Activated CD8-positive, alpha-beta memory T cell treated with anti-CD3 and anti-CD28 coated beads, Interleukin-2, amount 50 U/mL, for 24 hours (primary cell): ENCODE results near the gene GLB1L.

ENCODE experiments used
- DNase-seq: peaks from one replicate; pipeline ENCODE4 v3.0.0-alpha.2; 2020; ENCODE audit errors: extremely low read depth

GLB1L gene

DNA sequence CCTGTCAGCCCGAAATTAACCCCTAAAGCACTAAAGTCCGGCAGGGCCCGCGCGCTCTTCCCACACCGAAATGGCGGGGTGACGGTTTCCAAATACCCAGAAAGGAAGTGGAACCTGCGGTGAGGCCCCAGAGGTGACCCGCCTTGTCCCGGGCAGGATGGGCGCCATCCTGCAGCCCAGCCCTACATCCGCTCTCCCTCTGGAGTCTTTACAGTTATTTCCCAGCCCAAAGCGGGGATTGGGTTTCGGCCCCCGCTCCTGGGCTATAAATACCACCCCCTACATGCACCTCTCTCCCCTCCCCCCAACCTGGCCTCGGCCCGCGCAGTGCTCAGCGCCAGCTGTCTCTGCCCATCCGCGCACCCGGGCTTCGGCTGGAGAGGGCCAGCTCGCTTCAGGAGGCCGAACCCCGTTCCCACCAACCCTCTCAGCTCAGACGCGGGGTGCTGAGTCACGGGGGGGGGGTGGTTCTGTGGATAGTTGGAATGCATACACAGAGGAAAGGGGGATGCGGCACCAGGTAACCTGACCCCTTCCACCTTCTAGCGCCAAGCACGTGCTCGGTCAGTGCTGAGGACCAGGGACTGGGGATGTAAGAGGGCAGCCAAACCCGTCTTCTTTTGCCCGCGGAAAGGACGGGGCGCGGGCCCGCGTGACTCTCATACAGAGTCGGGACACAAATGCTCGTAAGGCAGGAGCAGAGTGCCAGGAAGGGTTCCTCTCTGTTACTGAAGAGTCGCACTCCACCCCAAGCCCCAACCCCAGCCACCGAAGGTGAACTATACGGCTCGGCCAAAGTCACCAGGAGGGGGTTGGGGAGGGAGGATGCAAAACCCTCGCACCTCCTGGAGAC lies 7.9 kb upstream of the GLB1L start, which contains the start of gene TUBA4B:
Gene TUBA4B (plus strand): TSS at position 344 of the 853 bp plus-strand sequence. CDS start 165 bp downstream, at position 509.
- DNase-seq, result no peak

DNA sequence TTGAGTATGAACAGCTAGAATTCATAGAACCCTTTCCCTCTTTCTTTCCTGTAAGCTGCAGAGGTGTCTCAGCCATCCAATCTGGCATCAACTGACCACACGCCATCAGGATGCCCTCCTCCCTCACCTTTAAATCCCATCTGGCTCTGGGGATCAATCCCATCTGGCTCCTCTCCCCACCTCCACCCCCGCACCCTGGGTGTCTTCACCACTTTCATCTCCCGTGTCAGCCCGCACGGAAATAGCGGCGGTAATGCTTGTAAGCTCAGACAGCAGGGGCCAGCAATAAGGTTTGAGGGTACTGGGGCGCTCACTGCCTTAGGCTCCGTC lies 7.3 kb upstream of the GLB1L start:
- DNase-seq, result no peak

DNA sequence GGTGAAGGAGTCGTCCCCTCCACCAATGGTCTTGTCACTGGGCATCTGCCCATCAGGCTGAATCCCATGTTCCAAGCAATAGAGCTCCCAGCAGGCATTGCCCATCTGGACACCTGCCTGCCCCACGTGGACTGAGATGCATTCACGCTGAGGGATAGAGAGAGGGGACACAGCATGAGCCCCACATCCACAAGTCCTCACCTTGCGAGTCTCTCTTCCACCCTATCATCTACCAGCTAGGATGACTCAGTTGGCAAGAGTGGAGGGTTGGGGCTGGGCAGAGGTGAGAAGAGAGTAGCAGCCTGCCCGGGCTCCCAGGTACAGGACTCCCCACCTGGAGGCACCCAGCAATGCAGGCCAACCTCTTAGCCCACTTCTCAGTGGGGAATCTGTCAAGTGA lies 6.8 kb upstream of the GLB1L start:
- DNase-seq, result no peak

DNA sequence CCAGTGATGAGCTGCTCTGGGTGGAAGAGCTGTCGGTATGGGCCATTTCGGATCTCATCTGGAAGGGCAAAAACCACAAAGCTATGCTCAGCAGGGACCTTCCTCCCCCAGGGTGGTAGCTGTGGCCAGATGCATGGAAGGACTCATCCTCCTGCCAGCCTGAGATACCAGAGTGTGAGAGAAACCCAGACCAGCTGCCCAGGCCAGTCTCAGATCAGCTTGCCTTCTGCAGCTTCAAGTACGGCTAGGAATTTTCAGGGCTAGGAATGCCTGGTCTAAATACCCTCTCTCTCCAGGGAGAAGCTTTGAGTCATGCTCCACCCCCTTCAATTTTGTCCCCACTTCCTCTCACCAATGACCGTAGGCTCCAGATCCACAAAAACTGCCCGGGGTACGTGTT lies 6.4 kb upstream of the GLB1L start:
- DNase-seq, result no peak

DNA sequence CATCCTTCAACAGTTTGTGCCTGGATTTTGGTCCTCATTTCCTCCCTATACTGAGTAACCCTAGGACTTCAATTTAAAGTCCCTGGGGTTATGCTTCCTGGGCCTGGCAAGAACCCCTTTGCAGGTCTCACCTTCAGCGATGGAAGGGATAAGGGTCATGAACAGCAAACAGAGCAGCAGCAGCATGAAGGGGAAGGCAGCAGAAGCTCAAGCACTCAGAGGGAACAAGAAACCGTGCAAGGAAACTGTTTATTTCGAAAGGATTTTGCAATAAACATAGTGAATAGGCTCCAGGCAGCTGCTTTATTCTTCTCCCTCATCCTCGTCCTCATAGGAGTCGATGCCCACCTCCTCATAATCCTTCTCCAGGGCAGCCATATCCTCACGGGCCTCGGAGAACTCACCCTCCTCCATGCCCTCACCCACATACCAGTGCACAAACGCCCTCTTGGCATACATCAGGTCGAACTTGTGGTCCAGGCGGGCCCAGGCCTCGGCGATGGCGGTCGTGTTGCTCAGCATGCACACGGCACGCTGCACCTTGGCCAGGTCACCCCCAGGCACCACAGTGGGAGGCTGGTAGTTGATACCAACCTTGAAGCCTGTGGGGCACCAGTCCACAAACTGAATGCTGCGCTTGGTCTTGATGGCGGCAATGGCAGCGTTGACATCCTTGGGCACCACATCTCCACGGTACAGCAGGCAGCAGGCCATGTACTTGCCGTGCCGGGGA lies 5.0 kb upstream of the GLB1L start:
- no peak for DNase-seq

DNA sequence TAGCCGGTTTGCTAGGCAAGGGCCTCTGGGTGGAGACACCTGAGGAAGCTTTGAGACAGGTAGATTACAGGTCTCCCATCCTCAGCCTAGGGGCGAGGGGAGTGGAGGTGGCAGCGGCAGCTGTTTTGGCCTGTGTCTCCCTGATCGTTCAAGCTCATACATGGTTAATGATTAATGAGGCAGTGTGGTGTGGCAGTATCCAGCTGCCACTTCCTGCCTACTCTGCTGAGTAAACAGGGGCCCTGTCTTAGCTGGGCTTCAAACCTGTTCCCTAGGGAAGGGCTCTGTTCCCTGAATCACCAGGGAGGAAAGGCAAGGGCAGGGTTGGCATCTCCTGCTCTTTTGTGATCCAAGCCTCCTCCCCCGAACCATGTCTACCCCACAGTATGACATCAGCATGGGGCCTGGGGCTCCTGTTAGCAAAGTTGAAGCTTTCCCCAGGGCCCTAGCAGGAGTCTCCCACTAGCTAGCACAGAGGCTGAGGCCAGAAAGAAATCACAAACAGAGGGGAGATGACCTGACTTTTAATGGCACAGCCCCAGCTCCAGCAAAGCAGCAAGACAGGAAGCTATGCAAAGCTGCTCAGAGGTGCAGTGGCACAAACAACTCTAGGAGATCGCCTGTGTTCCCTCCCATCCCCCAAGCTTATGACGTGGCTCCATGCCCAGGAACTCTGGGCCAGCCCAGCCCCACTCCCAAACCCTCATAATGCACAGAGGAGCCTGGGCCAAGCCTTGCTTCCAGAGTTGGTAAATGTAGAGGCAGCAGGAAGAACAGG lies 4.1 kb upstream of the GLB1L start:
- no peak for DNase-seq

DNA sequence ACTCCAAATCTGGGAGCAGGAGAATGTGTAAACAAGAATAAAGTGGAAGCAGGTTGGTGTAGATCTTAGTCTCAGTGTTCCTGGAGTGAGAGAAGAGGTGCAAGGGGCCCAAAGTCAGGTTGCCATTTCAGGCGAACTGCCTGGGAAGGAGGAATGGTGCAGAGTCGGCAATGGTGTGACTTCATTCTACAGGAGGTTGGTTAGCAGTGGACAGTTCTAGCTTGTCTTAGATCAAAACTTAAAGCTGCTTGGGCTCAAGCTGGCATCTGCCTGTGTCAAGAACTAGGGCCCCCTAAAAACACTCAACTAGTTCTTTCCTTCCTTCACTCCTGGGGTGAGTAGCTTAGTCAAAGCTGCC lies 3.6 kb upstream of the GLB1L start:
- DNase-seq, result no peak

DNA sequence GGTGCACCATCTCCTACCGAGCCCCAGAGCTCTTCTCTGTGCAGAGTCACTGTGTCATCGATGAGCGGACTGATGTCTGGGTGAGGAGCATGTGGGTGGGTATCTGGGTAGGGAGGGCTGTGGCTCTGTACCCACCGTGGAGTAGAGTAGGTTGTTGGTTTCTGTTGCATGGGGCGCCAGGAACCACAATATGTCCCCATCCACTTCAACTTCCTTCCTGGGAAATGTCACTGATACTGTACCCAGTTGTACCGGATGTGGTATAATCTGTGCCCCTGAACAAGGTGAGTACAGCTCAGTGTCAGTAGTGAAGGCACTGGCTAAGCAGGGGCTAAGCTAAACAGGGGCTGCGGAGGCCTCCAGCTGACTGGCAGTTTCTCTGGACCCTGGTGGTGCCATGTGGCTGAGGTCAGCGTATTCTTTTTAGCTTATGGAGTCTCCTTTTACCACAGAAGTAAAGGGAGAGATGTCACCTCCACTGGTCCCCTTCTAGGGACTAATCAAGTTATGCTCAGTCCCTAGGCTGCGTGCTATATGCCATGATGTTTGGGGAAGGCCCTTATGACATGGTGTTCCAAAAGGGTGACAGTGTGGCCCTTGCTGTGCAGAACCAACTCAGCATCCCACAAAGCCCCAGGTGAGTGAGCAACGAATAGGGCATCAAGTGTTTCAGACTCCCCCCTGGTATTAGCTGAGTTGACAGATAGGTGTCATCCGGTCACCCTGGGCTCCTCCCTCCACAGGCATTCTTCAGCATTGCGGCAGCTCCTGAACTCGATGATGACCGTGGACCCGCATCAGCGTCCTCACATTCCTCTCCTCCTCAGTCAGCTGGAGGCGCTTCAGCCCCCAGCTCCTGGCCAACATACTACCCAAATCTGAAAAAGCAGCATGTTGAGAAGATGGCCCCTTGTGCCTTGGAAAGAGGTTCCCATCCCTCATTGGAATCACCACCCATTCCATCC lies 2.7 kb upstream of the GLB1L start:
- no peak for DNase-seq

DNA sequence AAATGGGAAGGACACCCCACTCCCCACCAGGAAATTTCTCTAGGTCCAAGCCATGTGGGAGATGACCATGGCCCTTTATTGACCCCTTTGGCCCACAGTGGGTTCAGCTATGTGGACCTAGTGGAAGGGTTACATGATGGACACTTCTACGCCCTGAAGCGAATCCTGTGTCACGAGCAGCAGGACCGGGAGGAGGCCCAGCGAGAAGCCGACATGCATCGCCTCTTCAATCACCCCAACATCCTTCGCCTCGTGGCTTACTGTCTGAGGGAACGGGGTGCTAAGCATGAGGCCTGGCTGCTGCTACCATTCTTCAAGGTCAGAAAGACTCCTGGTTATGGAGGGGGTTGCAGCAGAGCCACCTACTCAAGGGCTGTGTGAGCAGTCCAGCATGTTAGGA lies 1.3 kb upstream of the GLB1L start:
- no peak for DNase-seq

DNA sequence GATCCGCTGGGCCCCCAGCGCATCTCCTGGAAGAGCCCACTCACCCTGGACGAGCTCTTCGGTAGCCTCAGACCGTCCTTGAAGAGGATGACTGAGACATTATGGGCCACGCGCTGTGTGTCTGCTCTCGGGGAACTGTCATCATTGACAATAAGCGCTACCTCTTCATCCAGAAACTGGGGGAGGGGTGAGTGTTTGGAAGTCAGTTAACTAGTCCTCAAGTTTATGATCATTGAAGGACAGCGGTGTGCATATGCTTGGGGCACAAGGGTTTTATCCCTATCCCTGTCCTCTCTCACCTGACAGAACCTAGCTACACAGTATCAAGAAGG lies 621 bp upstream of the GLB1L start:
- DNase-seq, result no peak

DNA sequence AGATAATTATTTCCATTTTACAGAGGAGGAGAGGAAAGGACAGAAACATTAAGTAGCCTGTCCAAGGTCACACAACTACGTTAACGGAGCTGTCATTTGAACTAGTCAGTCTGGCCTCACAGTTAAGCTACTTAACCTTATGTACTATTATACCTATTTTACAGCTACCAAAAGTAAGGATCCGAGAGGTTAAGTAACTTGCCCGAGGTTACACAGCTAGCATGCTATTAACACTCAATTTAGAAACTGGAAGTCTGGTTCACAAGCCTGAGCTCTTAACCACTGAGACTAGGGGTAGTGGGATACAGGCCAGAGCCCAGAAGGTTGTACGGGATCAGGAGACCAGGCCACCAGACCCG lies 476 bp downstream of the GLB1L start:
- no peak for DNase-seq

DNA sequence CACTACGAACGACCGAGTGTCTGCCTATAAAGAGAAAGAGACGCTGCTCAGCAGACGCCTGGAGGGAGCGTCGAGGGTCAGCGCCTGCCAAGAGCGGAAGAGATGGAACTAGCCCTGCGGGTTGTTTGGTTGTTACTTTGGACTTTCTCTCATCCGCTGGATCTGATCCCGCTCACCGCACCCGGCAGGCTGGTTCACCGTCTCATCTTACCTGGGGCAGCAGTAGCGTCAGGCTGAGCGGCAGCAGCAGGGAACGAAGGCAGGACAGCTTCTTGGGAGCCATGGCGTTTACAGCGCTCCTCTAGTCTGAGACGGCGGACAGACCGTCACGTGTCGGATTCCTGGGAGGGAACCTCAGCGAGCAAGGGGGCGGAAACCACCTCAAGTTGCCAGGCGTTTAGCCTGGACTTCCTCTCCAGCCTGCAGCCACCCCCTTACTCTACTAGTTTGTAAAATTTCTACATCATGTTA lies 1.9 kb downstream of the GLB1L start:
- no peak for DNase-seq

DNA sequence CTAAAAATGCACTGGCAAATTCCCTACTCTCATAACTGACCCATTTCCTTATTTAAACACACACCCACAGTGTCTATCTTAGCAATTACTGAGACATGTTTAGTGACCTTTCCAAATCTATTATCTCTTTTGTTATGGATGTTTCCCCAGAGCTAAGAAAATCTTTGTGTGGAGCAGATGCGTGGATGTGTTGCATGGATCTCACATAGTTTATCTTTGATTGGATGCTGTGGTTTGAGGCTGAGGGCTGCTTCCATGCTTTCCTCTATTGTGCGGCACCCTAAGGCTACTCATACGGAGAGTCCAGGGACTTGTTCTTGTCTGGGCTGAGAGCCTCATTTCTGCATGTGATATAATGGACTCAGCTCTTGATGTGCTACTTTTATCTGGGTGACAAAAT lies 10.9 kb downstream of the GLB1L start:
- DNase-seq, result no peak

DNA sequence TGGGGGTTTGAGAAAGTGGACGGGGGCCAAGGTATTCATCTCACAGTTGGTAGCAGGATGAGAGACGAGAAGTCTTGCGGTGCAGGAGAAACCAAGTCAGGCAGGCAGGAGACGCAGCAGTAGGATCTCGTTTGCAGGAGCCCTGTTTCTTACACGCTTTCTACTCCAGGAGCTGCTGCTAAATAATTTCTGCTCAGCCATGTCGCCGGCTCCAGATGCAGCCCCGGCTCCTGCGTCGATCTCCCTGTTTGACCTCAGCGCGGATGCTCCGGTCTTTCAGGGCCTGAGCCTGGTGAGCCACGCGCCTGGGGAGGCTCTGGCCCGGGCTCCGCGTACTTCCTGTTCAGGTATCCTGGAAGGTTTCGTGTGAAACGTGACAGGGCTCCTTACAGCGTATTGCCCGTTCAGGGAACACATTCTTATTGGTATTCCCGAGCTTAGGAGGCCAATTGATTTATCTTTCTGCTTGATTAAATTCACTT lies 15.1 kb downstream of the GLB1L start:
- DNase-seq, result no peak

DNA sequence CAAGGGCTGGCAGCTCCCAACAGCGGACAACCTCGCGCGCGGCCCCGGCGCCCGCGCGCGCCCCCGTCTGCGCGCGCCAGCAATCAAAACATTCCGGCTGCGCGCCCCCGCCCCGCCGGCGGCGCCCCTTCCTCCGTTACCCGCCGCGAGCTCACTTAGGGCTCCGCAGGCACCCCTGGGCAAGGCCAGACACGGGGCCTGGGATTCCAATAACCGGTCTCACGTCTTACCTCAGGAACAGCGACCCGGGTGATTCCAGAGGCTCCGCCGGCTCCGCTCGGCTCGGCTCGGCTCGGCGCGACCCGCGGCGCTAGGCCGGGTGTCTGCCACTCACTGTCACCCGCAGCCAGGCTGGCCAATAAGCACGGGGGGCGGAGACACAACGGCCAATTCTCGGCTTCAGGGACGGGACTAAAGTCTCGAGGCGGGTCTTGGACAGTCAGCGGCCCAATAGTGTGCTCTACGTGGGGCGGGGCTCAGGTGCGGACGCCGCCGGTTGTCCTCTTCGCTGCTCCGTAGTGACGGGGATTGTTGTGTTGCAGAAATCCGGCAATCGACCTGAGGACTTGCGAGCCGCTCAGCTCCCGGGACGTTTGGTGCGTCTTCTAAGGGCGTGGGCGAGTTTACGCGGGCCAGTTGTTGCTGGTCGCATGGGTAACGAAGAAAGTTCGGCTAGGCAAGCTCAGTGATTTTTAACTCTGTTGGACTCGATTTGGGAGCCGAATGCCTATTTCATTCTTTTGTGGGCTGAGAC lies 15.8 kb downstream of the GLB1L start, which contains the start of the genes ANKZF1 and ATG9A:
Gene ANKZF1 (plus strand): TSS at position 502 of the 754 bp plus-strand sequence. CDS start 452 bp downstream, outside the sequence.
Gene ATG9A (minus strand): TSS at position 332 of the 754 bp plus-strand sequence. CDS start 1,612 bp downstream, outside the sequence.
- DNase-seq, result peak; percentile 96

DNA sequence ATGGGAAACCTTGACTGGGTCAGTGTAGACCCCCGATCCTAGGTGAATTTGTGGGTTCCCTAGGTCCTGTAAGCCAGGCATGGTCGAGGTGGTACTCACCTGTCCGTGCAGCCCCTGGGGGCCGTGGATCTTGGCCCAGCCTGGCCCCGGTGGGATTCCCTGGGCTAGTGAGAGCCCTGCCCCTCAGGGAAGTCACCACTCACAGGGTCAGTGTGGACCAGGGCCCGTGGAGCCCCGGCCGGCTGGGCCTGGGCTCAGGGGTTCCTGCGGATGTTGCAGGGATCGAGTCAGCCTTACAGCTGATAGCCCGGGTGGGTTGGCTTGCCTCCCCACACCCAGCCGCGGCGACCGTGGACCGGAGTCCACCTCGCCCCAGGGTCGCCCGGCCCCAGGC lies 16.3 kb downstream of the GLB1L start:
- no peak for DNase-seq

DNA sequence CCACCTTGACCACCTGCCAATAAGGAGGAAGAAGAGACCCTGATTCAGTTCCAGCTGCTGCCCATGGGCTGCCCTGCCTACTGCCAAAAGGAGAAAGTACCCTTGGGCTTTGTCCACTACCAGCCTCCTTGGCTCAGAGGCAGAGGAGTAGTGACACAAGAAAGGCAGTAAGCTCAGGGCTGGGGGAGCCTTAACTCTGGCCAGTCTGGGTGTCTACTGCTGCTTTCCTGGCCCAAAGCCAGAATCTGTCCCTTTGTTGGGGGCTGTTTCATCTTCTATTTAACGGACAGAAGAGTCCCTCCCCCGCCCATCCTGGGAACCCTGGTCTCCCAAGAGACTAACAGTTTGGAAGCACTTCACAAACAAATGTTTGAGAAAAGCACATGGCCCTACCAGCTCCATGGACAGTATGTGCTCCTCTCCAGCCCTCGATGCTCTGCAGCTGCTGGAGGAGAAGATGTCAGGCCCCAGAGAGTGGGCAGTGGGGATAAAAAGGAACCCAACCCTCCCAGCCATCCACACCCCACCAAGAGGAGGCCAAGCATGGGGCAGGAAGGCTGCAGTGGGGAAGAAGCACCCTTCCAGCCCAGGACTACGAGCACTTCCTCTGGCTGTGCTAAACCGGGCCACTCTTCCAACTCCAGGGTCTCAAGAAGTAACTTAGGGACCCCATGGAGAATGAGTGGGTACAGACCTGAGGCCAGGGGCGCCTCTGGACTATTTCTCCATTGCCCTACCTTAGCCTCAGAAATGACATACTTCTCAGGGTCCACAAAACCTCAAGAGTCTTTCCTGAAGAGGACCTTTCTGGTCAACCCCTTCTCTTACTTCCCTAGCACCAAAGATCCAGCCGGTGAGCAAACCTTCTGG lies 17.0 kb downstream of the GLB1L start:
- DNase-seq, result no peak

DNA sequence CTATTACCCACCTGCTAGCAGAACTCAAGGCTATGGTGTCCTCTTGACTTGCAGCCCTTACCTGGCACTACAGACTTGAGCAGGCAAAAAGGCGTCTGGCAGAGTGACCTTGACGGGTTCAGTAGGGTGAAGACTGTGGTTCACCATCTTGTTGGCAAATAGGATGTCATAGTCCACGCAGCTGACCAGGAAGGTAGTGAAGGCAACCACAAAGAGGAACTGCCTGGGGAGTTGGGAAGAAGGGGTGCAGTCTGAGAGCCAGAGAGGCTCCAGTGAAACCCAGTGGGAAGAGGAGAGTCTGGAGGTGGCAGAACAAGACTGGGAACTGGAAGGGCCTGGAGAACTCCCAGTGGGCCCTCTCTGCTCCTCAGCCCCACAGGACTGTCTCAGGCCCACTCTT lies 19.9 kb downstream of the GLB1L start:
- no peak for DNase-seq

DNA sequence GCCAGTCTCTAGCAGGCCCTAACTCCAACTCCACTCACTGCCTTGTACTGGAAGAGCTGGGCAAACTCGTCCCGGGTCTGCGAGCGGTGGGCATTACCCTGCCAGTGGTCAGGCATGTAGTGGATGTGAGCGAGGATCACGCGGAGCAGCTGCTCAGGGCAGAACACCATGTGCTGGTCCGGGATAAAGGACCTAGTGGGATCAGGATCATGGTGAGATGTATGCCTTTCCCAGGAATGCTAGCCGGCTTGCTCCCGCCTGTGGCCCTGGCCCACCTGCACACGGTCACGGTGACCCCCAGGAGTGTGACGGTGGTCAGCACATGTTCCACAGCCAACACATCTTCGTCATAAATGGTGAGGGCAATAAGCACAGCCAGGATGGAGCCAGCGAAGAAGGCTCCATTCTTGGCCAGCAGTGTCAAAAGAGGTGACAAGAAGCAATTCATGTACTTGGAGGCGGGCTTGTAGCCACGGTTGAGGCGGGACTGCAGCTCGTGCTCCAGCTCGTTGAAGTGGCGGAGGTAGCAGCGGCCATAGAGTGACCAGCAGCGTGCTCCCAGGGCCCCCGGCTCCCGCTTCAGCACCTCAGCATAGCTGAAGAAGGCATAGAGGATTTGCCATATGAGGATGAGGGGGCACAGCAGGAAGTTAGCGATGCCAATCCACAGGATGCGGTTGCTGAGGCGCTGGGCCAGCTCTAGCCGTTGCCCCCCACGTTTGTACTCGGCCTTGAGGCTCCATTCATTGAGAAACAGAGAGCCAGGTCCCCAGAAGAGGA lies 21.2 kb downstream of the GLB1L start:
- no peak for DNase-seq
